ENCODE data around the gene IFIT3. TPM values are rescaled to one million over a fixed set of nuclear protein-coding genes. Genes with fewer than 3 reads are reported as not detected.

IFIT3 gene
- total and polyA plus RNA-seq, 9 of the 15 experiments (the other 6 are each of a cell fraction or from before 2014, with no cell fraction given), result 0.23 to 2.2 (median 0.77) TPM

GRCh38 chr10:89355394-89355931 lies 27.7 kb downstream of the IFIT3 start (continued):
- TF ChIP-seq SLC30A9 (CRISPR knock-in tag; IDR thresholded peaks at IDR 0.05), result no peak
- no peak for TF ChIP-seq ZNF699 (CRISPR knock-in tag; IDR thresholded peaks at IDR 0.05; ENCODE audit: insufficient replicate concordance)
- TF ChIP-seq ZNF184 (CRISPR knock-in tag; IDR thresholded peaks at IDR 0.05), result no peak
- TF ChIP-seq CHD4 (IDR thresholded peaks at IDR 0.05; ENCODE audit: insufficient read depth, insufficient replicate concordance, low read depth, low read length, poor library complexity, severe bottlenecking), result no peak
- no peak for TF ChIP-seq NR0B1 (IDR thresholded peaks at IDR 0.05; ENCODE audit: partially characterized antibody)
- TF ChIP-seq NFATC3 (IDR thresholded peaks at IDR 0.05), result no peak
- TF ChIP-seq ZNF197 (CRISPR knock-in tag; IDR thresholded peaks at IDR 0.05; ENCODE audit: low read depth), result no peak
- no peak for TF ChIP-seq MBD1 (CRISPR knock-in tag; IDR thresholded peaks at IDR 0.05)
- peak; percentile 16; the same call in 1 of the 2 replicates for TF ChIP-seq JUND (IDR thresholded peaks at IDR 0.05; ENCODE audit: borderline replicate concordance, low read depth, low read length)
- TF ChIP-seq JUND (tag; IDR thresholded peaks at IDR 0.05; ENCODE audit: borderline replicate concordance, low read depth, low read length), result no peak
- no peak for TF ChIP-seq SMC3 (conservative IDR thresholded peaks at IDR 0.05; ENCODE audit: insufficient read depth, low read depth, low read length)
- no peak for TF ChIP-seq ZNF717 (CRISPR knock-in tag; IDR thresholded peaks at IDR 0.05)
- TF ChIP-seq ZBTB1 (CRISPR knock-in tag; IDR thresholded peaks at IDR 0.05; ENCODE audit: borderline replicate concordance, low read depth), result no peak
- no peak for TF ChIP-seq ZBTB40 (IDR thresholded peaks at IDR 0.05)
- no peak for TF ChIP-seq ZBTB40 (CRISPR knock-in tag; IDR thresholded peaks at IDR 0.05)

Measured in K562 (cell line).